ENCODE data around the gene CABYR. TPM values are rescaled to one million over a fixed set of nuclear protein-coding genes. Genes with fewer than 3 reads are reported as not detected.

CABYR gene
- total and polyA plus RNA-seq, 8 donors = 1.1 to 7.3 (median 4.6) TPM

GRCh38 chr18:24190590-24190989 lies 51.7 kb downstream of the CABYR start:
- peaks cover 0 to 9% of the 10 kb centered on the region in 2 donors for H3K4me1 ChIP-seq
- TF ChIP-seq, protein P1, sequence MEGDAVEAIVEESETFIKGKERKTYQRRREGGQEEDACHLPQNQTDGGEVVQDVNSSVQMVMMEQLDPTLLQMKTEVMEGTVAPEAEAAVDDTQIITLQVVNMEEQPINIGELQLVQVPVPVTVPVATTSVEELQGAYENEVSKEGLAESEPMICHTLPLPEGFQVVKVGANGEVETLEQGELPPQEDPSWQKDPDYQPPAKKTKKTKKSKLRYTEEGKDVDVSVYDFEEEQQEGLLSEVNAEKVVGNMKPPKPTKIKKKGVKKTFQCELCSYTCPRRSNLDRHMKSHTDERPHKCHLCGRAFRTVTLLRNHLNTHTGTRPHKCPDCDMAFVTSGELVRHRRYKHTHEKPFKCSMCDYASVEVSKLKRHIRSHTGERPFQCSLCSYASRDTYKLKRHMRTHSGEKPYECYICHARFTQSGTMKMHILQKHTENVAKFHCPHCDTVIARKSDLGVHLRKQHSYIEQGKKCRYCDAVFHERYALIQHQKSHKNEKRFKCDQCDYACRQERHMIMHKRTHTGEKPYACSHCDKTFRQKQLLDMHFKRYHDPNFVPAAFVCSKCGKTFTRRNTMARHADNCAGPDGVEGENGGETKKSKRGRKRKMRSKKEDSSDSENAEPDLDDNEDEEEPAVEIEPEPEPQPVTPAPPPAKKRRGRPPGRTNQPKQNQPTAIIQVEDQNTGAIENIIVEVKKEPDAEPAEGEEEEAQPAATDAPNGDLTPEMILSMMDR (IDR thresholded peaks at IDR 0.05) = no peak
- no peaks in the 10 kb centered on the region for H3K27me3 ChIP-seq
- H3K4me3 ChIP-seq = no peak overlapping the region
- no peaks in the 10 kb centered on the region for H3K36me3 ChIP-seq
- no peak overlapping the region for H3K27ac ChIP-seq
- no peaks in the 10 kb centered on the region for H3K9me3 ChIP-seq
- DNase-seq (no peak), ATAC-seq (no peak)
- intact Hi-C loops (cut with DNase I) = no loop called here

GRCh38 chr18:24195296-24196053 lies 56.6 kb downstream of the CABYR start:
- ATAC-seq (no peak), DNase-seq (no peak)
- no peaks in the 10 kb centered on the region for H3K9me3 ChIP-seq
- no peak overlapping the region for H3K27ac ChIP-seq
- TF ChIP-seq, protein P1 (IDR thresholded peaks at IDR 0.05) = no peak
- H3K4me1 ChIP-seq = no peaks in the 10 kb centered on the region
- H3K27me3 ChIP-seq = no peaks in the 10 kb centered on the region
- no peaks in the 10 kb centered on the region for H3K36me3 ChIP-seq
- intact Hi-C loops (cut with DNase I) = no loop called here
- no peak overlapping the region for H3K4me3 ChIP-seq

DNA sequence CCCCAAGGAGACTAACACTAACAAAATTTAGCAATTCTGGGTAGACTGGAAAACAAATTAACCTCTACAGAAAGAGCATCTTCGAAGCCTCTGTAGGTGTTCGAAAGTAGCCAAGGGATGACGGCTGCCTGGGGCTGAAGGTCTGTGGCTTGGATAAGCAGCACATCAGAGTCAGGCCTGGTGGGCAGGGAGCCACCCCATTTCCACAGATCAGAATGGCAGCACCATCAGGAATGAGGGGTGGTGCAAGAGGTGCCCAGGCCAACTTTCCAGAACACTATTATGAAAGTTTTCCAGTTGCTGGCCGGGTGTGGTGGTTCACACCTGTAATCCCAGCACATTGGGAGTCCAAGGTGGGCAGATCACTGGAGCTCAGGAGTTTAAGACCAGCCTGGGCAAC lies 57.9 kb downstream of the CABYR start:
- ATAC-seq = no peak
- Histone ChIP-seq H3K9me3 (no peaks in the 10 kb centered on the region), H3K36me3 (no peaks in the 10 kb centered on the region), H3K27me3 (no peaks in the 10 kb centered on the region), H3K4me3 (no peak overlapping the region), H3K4me1 (no peaks in the 10 kb centered on the region), H3K27ac (no peak overlapping the region)
- no peak for DNase-seq
- intact Hi-C loops (cut with DNase I) = no loop called here
- TF ChIP-seq, protein P1 (IDR thresholded peaks at IDR 0.05) = no peak

DNA sequence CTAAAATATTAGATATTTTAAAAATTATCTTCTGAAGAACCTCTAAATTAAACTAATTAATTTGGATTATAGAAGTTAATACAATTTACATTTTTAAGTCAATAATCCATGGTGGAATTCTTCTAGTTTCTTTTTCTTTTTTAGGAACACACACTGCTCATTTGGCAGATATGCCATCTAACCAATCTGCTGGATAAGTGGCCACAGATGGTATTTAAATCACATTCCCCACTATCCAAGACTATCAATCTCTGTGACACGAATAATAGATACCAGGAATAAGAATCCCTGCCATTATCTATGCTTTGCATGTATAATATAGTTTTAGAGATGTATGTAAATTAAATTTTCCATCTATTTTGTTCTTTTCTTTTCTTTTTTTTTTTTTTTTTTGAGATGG lies 58.5 kb downstream of the CABYR start:
- intact Hi-C loops (cut with DNase I) = no loop called here
- TF ChIP-seq, protein P1 (IDR thresholded peaks at IDR 0.05) = no peak
- ATAC-seq (no peak), DNase-seq (no peak)
- Histone ChIP-seq H3K4me1 (no peaks in the 10 kb centered on the region), H3K4me3 (no peak overlapping the region), H3K9me3 (no peaks in the 10 kb centered on the region), H3K27ac (no peak overlapping the region), H3K36me3 (no peaks in the 10 kb centered on the region), H3K27me3 (no peaks in the 10 kb centered on the region)

DNA sequence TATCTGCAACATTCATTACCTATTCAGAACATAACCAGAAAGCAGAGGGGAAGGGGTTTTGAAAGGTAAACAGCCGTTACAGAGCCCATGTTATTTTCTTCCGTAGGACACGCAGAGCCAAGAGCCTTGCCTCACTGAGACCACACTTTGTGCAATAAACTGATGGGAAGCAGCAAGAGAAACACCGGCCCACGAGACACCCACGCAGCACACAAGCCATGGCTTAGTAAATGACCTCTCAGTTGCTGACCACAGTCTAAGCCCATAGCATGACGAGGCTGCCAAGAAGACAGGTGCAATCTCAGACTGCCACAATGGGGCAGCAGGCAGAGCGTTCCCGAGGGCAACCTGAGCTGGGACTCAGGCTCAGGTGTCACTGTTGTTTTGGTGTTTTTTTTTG lies 59.6 kb downstream of the CABYR start:
- no peak for DNase-seq
- no peak for ATAC-seq
- Histone ChIP-seq H3K4me3 (no peak overlapping the region), H3K27ac (peak overlapping the region in 1 of 2 donors; percentile 55), H3K27me3 (no peaks in the 10 kb centered on the region), H3K36me3 (no peaks in the 10 kb centered on the region), H3K4me1 (no peaks in the 10 kb centered on the region), H3K9me3 (no peaks in the 10 kb centered on the region)
- TF ChIP-seq, protein P1 (IDR thresholded peaks at IDR 0.05) = no peak
- intact Hi-C loops (cut with DNase I) = no loop called here
